GM12878 (cell line): Measurements from ENCODE around the gene TEN1. TPM values are rescaled to one million over a fixed set of nuclear protein-coding genes. Genes with fewer than 3 reads are reported as not detected.

ENCODE experiments used
- CUX1 ChIP-seq: IDR thresholded peaks from 2 replicates; pipeline ENCODE4 v1.6.1; 2012; ENCODE audit warnings: improper control_type of control experiment, low read depth, low read length; ENCODE audit not compliant: insufficient replicate concordance
- EED ChIP-seq: sonication (generic); IDR thresholded peaks from 2 replicates; pipeline ENCODE4 v1.6.1; 2016; ENCODE audit warnings: antibody characterized with exemption, low read depth
- MAX ChIP-seq: IDR thresholded peaks from 2 replicates; pipeline ENCODE4 v1.6.1; 2012; ENCODE audit warnings: low read depth, low read length, improper control_type of control experiment
- NFXL1 ChIP-seq: fragments of 450-650 bp; IDR thresholded peaks from 2 replicates; pipeline ENCODE4 v1.6.1; 2017; ENCODE audit warnings: antibody characterized with exemption, mild to moderate bottlenecking, borderline replicate concordance
- POLR2AphosphoS2 ChIP-seq: IDR thresholded peaks from 2 replicates; pipeline ENCODE4 v1.6.1; 2011; ENCODE audit warnings: low read depth, mild to moderate bottlenecking, low read length, improper control_type of control experiment, moderate library complexity
- POLR2AphosphoS5 ChIP-seq: IDR thresholded peaks from 2 replicates; pipeline ENCODE4 v1.6.1; 2011; ENCODE audit warnings: mild to moderate bottlenecking, low read length, inconsistent platforms
- SIN3A ChIP-seq: IDR thresholded peaks from 2 replicates; pipeline ENCODE4 v1.6.1; 2012; ENCODE audit warnings: low read depth, low read length, improper control_type of control experiment
- TCF3 ChIP-seq: IDR thresholded peaks from 2 replicates; pipeline ENCODE4 v1.6.1; 2012; ENCODE audit warnings: low read depth, mild to moderate bottlenecking, low read length, borderline replicate concordance; ENCODE audit not compliant: insufficient read depth
- ZBTB40 ChIP-seq: fragments of 450-650 bp; IDR thresholded peaks from 2 replicates; pipeline ENCODE4 v1.6.1; 2016; ENCODE audit warnings: mild to moderate bottlenecking, moderate library complexity, borderline replicate concordance
- polyA plus RNA-seq, 11 experiments: library from polyadenylated mRNA; depleted of rRNA in 4 of 11; unstranded in 6 of 11; stranded (reverse) in 5 of 11; fragments of >200 nt; fragmentation: Nextera tagmentation in 4 of 11; fragmentation: Illumina TruSeq in 1 of 11; extraction: Ambion mirVana in 4 of 11; extraction: Trizol in 1 of 11; gene quantifications; 1 replicate in 1 of 11; 2 replicates in 10 of 11; pipeline versions ENCODE4 v1.2.1 to v1.2.3, GENCODE V29; 2011 to 2016; ENCODE audit warnings: inconsistent platforms in 2 of 11, missing spikeins in 2 of 11, low read depth in 1 of 11
- total RNA-seq, 4 experiments: library from RNA; depleted of rRNA in 3 of 4; stranded (reverse); fragments of >200 nt in 3 of 4; fragmentation: Illumina TruSeq in 1 of 4; extraction: Trizol in 1 of 4; gene quantifications; 2 replicates each; pipeline versions ENCODE4 v1.2.1 to v1.2.3, GENCODE V29; 2013 to 2021

Gene TEN1
- total and polyA plus RNA-seq, 10 of the 15 experiments (the other 5 are each of a cell fraction or from before 2014, with no cell fraction given) = 1.1 to 33.1 (median 17.4) TPM

- TF ChIP-seq CUX1 (no peak), NFXL1 (no peak), ZBTB40 (no peak), POLR2AphosphoS5 (no peak), MAX (no peak), SIN3A (no peak), POLR2AphosphoS2 (no peak), TCF3 (no peak), EED (no peak)
Observed at GRCh38 chr17:76034428-76035350, 55.6 kb downstream of the TEN1 start (continued).
